ENCODE results near the gene SPINT4. TPM values are rescaled to one million over a fixed set of nuclear protein-coding genes. Genes with fewer than 3 reads are reported as not detected.
"Not testable (repeated sequence)": the region's sequence is repeated elsewhere in the genome, so short reads cannot be mapped to it uniquely, and the experiment has no call there.

SPINT4 gene
- total and polyA plus RNA-seq, 8 donors = not detected

DNA sequence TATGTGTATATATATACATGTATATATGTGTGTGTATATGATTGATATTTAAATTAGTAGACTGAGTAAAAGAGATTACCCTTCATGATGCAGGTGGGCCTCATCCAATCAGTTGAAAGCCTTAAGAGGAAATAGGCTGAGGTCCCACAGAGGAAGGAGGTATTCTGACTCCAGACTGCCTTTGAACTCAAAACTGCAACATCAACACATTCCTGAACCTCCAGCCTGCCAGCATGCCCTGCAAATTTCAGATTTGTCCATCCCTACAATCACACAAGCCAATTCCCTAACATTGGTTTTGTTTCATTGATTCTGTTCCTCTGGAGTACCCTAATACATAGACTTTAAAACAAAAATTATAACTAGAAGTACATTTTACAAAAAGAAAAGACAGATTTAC, 22.9 kb downstream of the SPINT4 start:
- H3K9me3 ChIP-seq = no peaks in the 10 kb centered on the region
- FAIRE-seq (no peak), DNase-seq (no peak), ATAC-seq (no peak)
- intact Hi-C loops (cut with DNase I) = no loop called here
- no peaks in the 10 kb centered on the region for H3K36me3 ChIP-seq
- TF ChIP-seq, protein P1, sequence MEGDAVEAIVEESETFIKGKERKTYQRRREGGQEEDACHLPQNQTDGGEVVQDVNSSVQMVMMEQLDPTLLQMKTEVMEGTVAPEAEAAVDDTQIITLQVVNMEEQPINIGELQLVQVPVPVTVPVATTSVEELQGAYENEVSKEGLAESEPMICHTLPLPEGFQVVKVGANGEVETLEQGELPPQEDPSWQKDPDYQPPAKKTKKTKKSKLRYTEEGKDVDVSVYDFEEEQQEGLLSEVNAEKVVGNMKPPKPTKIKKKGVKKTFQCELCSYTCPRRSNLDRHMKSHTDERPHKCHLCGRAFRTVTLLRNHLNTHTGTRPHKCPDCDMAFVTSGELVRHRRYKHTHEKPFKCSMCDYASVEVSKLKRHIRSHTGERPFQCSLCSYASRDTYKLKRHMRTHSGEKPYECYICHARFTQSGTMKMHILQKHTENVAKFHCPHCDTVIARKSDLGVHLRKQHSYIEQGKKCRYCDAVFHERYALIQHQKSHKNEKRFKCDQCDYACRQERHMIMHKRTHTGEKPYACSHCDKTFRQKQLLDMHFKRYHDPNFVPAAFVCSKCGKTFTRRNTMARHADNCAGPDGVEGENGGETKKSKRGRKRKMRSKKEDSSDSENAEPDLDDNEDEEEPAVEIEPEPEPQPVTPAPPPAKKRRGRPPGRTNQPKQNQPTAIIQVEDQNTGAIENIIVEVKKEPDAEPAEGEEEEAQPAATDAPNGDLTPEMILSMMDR (IDR thresholded peaks at IDR 0.05) = no peak
- H3K4me1 ChIP-seq = no peaks in the 10 kb centered on the region
- H3K27ac ChIP-seq = no peak overlapping the region
- H3K4me3 ChIP-seq = no peak overlapping the region
- no peaks in the 10 kb centered on the region for H3K27me3 ChIP-seq

DNA sequence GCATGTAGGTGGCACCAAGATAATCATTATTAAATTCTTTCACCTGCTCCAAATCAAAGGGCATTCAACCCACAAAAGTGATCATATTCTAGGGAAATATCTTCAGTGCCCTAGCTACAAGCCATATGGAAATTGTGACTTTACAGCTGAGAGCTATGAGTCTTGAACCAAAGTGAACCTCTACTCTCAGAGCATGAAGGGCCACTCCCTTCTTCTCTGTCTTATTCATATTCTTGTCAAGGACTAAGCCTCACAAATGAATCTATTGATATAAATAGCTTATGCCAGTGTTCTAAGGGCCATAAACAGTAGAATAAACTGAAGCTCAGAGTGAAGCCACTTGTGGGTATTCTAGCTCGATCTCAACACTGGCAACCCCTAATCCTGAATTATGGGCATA, 29.6 kb downstream of the SPINT4 start:
- WGBS, 2 donors = 85 to 90% methylated on average over 1 of the region's 1 CpG
- Histone ChIP-seq H3K4me1 (no peaks in the 10 kb centered on the region), H3K9me3 (no peaks in the 10 kb centered on the region), H3K36me3 (no peaks in the 10 kb centered on the region), H3K27me3 (no peaks in the 10 kb centered on the region), H3K4me3 (no peak overlapping the region), H3K27ac (no peak overlapping the region)
- ATAC-seq (no peak), FAIRE-seq (no peak), DNase-seq (no peak)
- intact Hi-C loops (cut with DNase I) = no loop called here
- TF ChIP-seq, protein P1 (IDR thresholded peaks at IDR 0.05) = no peak

DNA sequence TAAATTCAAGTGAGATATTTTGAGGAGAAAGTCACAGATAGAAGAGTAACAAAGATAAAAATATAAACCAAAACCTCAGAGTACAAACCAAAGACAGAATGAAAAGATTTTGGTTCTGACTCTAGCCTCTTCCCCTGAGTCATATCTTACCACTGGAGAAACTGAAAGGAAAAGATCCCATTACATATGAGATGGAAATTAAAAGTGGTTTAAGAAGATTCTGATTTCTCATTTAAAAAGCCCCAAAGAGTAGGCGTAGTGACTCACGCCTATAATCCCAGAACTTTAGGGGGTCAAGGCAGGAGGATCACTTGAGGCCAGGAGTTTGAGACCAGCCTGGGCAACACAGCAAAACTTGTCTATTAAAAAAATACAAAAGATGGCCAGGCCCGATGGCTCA, 30.6 kb downstream of the SPINT4 start:
- H3K4me3 ChIP-seq = no peak overlapping the region
- no peak overlapping the region for H3K27ac ChIP-seq
- intact Hi-C loops (cut with DNase I) = no loop called here
- no peak for DNase-seq
- H3K9me3 ChIP-seq = no peaks in the 10 kb centered on the region
- no peaks in the 10 kb centered on the region for H3K4me1 ChIP-seq
- TF ChIP-seq, protein P1 (IDR thresholded peaks at IDR 0.05) = no peak
- no peaks in the 10 kb centered on the region for H3K27me3 ChIP-seq
- no peak for ATAC-seq
- FAIRE-seq = no peak
- 90% methylated on average over 3 of the region's 3 CpGs for WGBS, 2 donors
- no peaks in the 10 kb centered on the region for H3K36me3 ChIP-seq

DNA sequence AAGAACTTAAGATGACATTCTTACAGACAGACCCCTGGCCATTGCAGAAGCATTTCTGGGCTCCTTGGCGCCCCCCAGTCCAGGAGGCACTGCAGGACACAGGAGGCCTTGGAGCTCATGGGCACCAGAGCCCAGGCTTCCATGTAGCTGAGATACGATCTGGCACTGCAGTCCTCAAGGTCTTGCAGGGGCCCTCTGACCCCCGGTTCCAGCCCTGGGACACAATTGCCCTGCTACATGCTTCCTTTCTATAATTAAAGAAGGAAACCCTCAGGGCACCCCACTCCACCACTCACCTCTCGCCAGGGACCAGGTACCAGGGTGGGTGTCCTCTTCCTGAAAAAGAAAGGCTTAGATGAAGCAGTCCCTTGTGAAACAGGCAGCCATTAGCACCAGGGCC, 35.9 kb downstream of the SPINT4 start:
- Histone ChIP-seq H3K4me1 (no peaks in the 10 kb centered on the region), H3K4me3 (no peak overlapping the region), H3K27me3 (no peaks in the 10 kb centered on the region), H3K27ac (no peak overlapping the region), H3K36me3 (no peaks in the 10 kb centered on the region), H3K9me3 (no peaks in the 10 kb centered on the region)
- intact Hi-C loops (cut with DNase I) = no loop called here
- ATAC-seq (no peak), DNase-seq (no peak), FAIRE-seq (no peak)
- TF ChIP-seq, protein P1 (IDR thresholded peaks at IDR 0.05) = no peak
- WGBS, 2 donors = 76 to 91% methylated on average over 4 of the region's 4 CpGs

DNA sequence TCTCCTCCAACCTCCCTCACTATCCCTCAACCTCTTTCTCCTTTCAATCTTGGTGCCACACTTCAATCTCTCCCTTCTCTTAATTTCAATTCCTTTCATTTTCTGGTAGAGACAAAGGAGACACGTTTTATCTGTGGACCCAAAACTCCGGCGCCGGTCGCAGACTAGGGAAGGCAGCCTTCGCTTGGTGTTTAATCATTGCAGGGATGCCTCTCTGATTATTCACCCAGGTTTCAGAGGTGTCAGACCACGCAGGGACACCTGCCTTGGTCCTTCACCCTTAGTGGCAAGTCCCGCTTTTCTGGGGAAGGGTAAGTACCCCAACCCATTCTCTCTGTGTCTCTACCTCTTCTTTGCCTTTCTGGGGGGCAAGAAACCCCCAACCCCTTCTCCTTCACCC, 37.8 kb downstream of the SPINT4 start:
- FAIRE-seq = not testable (repeated sequence)

DNA sequence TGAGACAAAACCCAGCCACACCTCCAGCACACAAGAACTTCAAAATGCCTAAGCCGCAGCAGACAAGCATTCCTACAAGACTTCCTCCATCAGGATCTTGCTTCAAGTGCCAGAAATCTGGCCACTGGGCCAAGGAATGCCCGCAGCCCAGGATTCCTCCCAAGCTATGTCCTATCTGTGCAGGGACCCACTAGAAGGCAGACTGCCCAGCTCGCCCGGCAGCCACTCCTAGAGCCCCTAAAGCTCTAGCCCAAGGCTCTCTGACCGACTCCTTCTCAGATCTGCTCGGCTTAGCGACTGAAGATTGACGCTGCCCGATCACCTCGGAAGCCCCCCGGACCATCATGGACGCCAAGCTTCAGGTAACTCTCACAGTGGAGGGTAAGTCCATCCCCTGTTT, 39.8 kb downstream of the SPINT4 start:
- H3K27me3 ChIP-seq, H3K9me3 ChIP-seq, H3K4me3 ChIP-seq, H3K4me1 ChIP-seq, DNase-seq, H3K36me3 ChIP-seq, H3K27ac ChIP-seq, FAIRE-seq, ATAC-seq: not testable (repeated sequence)
- intact Hi-C loops (cut with DNase I) = loop anchor here in 1 of 3 donors (10.0 kb wide), 2 partner anchors 217 to 447 kb away; partner anchors contain the start of gene EPPIN
- WGBS, 2 donors = 84% methylated on average over 12 of the region's 12 CpGs

More for the DNA sequence above, 37.8 kb downstream of the SPINT4 start:
- WGBS, 2 donors = 73 to 80% methylated on average over 8 of the region's 8 CpGs
- not testable (repeated sequence) for H3K36me3 ChIP-seq, DNase-seq, H3K27ac ChIP-seq, H3K27me3 ChIP-seq, H3K4me3 ChIP-seq, ATAC-seq, H3K4me1 ChIP-seq, H3K9me3 ChIP-seq
- intact Hi-C loops (cut with DNase I) = loop anchor here in 1 of 3 donors (10.0 kb wide), 2 partner anchors 215 to 445 kb away; partner anchors contain the start of gene EPPIN

DNA sequence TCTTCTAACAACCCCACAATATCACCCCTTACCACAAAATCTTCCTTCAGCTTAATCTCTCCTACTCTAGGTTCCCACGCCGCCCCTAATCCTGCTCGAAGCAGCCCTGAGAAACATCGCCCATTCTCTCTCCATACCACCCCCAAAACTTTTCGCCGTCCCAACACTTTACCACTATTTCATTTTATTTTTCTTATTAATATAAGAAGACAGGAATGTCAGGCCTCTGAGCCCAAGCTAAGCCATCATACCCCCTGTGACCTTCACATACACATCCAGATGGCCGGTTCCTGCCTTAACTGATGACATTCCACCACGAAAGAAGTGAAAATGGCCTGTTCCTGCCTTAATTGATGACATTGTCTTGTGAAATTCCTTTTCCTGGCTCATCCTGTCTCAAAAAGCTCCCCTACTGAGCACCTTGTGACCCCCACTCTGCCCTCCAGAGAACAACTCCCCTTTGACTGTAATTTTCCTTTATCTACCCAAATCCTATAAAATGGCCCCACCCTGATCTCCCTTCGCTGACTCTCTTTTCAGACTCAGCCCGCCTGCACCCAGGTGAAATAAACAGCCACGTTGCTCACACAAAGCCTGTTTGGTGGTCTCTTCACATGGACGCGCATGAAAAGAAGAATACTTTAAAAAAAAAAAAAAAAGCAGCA, 42.6 kb downstream of the SPINT4 start:
- not testable (repeated sequence) for FAIRE-seq, H3K36me3 ChIP-seq, H3K27me3 ChIP-seq, H3K4me3 ChIP-seq, DNase-seq, H3K9me3 ChIP-seq, H3K4me1 ChIP-seq, H3K27ac ChIP-seq, ATAC-seq
- intact Hi-C loops (cut with DNase I) = loop anchor here in 1 of 3 donors (10.0 kb wide), 2 partner anchors 220 to 450 kb away; partner anchors contain the start of gene EPPIN
- 80 to 83% methylated on average over 13 of the region's 13 CpGs for WGBS, 2 donors
